Activated naive CD4-positive, alpha-beta T cell treated with anti-CD3 and anti-CD28 coated beads, Interleukin-2, amount 50 U/mL, for 24 hours (primary cell): Measurements from ENCODE around the gene RAX2.
A peak's percentile ranks its signal among the peaks of the same experiment; 100 is the strongest.
"Not testable (repeated sequence)": the region's sequence is repeated elsewhere in the genome, so short reads cannot be mapped to it uniquely, and the experiment has no call there.

ENCODE experiments used
- H3K27ac Mint-ChIP-seq: one replicate; pipeline ENCODE4 v1.8.0; 2021; ENCODE audit warnings: mild to moderate bottlenecking, mixed read lengths
- H3K27me3 Mint-ChIP-seq: one replicate; pipeline ENCODE4 v1.8.0; 2021; ENCODE audit warnings: mixed read lengths
- H3K36me3 Mint-ChIP-seq: one replicate; pipeline ENCODE4 v1.8.0; 2021; ENCODE audit warnings: mixed read lengths
- H3K4me1 Mint-ChIP-seq: one replicate; pipeline ENCODE4 v1.8.0; 2021; ENCODE audit warnings: mixed read lengths
- H3K4me3 Mint-ChIP-seq: one replicate; pipeline ENCODE4 v1.8.0; 2021; ENCODE audit warnings: mild to moderate bottlenecking, mixed read lengths
- H3K9me3 Mint-ChIP-seq: one replicate; pipeline ENCODE4 v1.8.0; 2021; ENCODE audit warnings: mixed read lengths

The RAX2 gene

DNA sequence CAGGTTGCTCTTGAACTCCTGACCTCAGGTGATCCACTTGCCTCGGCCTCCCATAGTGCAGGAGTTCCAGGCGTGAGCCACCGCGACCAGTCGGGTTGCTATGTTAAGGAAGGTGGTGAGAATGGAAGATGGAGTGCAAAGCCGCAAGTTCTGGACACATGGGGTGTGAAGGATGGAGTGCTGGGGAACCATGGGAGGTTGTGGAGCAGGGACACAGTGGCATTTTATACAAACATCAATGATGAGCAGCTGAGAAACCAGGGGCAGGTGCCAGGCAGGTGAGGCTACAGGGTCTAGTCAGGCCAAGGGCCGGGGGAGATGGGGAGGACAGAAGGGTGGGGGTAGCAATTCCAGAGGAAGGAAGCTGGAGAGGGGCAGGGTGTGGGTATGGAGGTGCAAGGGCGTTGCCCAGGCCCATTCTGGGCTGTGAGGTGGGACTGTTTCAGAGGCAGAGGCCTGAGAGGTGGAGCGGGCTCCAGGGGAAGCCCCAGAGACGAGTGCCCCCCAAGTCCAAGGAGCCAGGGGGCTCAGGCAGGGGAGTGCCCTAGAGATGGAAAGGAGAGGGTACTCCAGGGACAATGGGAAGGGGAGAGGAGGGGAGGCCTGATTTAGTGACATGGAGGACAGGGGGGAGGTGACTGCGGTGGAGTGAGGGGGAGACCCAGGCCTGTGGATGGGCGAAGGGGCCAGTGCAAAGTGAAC lies 1.9 kb upstream of the RAX2 start:
- Mint-ChIP-seq H3K27me3 (no peaks in the 10 kb centered on the region), H3K27ac (no peak overlapping the region), H3K36me3 (peaks cover 3% of the 10 kb centered on the region), H3K9me3 (no peaks in the 10 kb centered on the region), H3K4me1 (peaks cover 5% of the 10 kb centered on the region), H3K4me3 (no peak overlapping the region)

GRCh38 chr19:3771000-3771905 lies 775 bp downstream of the RAX2 start:
- H3K4me1 Mint-ChIP-seq: peaks cover 13% of the 10 kb centered on the region
- no peak overlapping the region for H3K27ac Mint-ChIP-seq
- no peaks in the 10 kb centered on the region for H3K9me3 Mint-ChIP-seq
- no peaks in the 10 kb centered on the region for H3K27me3 Mint-ChIP-seq
- peaks cover 6% of the 10 kb centered on the region for H3K36me3 Mint-ChIP-seq
- no peak overlapping the region for H3K4me3 Mint-ChIP-seq

DNA sequence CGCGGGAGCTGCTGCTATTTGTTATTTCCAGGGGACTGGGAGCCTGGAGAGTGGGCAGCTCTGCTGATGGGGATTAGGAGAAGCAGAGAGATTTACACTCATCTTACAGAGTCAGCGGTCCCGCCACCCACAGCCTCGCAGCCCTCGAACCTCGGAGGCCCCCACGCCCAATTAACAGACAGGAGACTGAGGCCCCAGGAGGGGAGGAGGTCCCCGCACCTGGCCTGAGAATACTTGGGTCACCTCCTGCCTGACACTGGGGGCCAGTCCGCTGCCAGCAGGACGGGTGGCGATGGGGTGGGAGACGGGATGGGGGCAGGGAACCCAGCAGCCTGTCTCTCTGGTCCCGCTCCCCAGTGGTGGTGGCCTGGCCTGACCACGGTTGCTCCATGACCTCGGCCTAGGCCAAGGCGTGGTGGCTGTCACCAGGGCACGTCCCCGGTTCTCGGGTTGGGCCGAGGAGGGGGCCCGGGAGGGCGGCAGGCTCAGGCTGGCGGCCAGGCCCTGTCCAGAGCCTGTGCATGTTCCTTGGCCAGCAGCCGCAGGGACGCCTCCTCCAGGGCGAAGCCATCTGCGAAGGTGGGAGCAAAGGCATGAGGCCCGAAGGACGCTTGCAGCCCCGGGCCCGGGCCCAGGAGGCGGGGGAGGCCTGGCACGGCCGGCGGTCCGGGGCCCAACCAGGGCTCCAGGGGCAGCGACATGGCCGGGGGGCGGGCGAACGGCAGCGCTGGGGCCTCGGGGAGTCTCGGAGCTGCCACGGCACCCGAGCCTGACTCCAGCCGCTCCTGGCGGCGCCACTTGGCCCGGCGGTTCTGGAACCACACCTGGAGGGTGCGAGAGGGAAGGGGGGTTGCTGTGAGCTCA lies 1.7 kb downstream of the RAX2 start:
- H3K27me3 Mint-ChIP-seq: no peaks in the 10 kb centered on the region
- H3K4me3 Mint-ChIP-seq: no peak overlapping the region
- H3K27ac Mint-ChIP-seq: no peak overlapping the region
- peaks cover 6% of the 10 kb centered on the region for H3K36me3 Mint-ChIP-seq
- no peaks in the 10 kb centered on the region for H3K9me3 Mint-ChIP-seq
- H3K4me1 Mint-ChIP-seq: peaks cover 14% of the 10 kb centered on the region

DNA sequence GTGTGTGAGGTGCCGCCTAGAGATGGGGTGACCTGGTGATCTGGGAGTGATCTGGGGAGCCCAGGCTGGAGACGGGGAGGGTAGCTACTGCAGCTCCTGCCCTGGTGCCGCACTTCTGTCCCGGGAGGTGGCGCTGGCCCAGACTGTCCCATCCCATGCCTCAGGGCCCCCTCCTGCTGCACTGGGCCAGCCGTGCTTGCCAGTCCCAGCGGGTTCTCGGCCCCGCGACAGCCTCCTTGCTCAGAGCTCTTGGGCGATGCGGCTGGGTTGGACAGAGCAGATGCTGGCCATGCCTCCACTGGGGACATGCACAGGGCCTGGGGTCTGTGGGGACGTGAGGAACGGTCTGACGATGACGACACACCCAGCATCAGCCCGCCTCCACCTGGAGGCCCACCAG lies 2.5 kb downstream of the RAX2 start:
- Mint-ChIP-seq H3K9me3 (no peaks in the 10 kb centered on the region), H3K4me3 (no peak overlapping the region), H3K4me1 (peaks cover 14% of the 10 kb centered on the region), H3K27me3 (no peaks in the 10 kb centered on the region), H3K36me3 (peaks cover 6% of the 10 kb centered on the region), H3K27ac (no peak overlapping the region)

- H3K4me1 Mint-ChIP-seq: peaks cover 14% of the 10 kb centered on the region
- no peak overlapping the region for H3K4me3 Mint-ChIP-seq
- H3K27me3 Mint-ChIP-seq: no peaks in the 10 kb centered on the region
- H3K36me3 Mint-ChIP-seq: peaks cover 6% of the 10 kb centered on the region
- H3K27ac Mint-ChIP-seq: no peak overlapping the region
- no peaks in the 10 kb centered on the region for H3K9me3 Mint-ChIP-seq
Measured at GRCh38 chr19:3768748-3769099, 3.3 kb downstream of the RAX2 start.

- peaks cover 16% of the 10 kb centered on the region for H3K4me1 Mint-ChIP-seq
- no peaks in the 10 kb centered on the region for H3K9me3 Mint-ChIP-seq
- H3K36me3 Mint-ChIP-seq: peaks cover 6% of the 10 kb centered on the region
- peak overlapping the region; percentile 17 for H3K27ac Mint-ChIP-seq
- H3K4me3 Mint-ChIP-seq: no peak overlapping the region
- no peaks in the 10 kb centered on the region for H3K27me3 Mint-ChIP-seq
Measured at GRCh38 chr19:3768015-3768747, 3.8 kb downstream of the RAX2 start.

GRCh38 chr19:3767050-3767449 lies 5.0 kb downstream of the RAX2 start:
- H3K4me1 Mint-ChIP-seq: peaks cover 26% of the 10 kb centered on the region
- H3K36me3 Mint-ChIP-seq: peaks cover 8% of the 10 kb centered on the region
- H3K4me3 Mint-ChIP-seq: no peak overlapping the region
- no peaks in the 10 kb centered on the region for H3K9me3 Mint-ChIP-seq
- no peak overlapping the region for H3K27ac Mint-ChIP-seq
- no peaks in the 10 kb centered on the region for H3K27me3 Mint-ChIP-seq

DNA sequence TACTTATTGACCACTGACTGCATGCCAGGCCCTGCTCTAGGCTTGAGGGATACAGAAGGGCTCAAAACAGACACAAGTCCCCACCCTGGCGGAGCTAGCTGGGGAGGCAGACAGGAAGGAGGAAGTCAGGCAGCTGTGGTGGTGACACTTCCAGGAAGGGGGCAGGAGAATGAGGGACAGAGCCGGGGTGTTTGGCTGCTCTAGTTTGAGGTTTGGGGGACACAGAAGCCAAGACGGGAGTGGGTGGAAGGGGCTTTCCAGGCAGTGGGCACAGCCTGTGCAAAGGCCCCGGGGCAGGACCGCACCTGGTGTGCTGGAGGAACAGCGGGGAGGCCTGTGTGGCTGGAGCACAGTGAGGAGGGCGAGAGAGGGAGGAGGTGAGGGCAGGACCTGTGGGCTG lies 5.5 kb downstream of the RAX2 start:
- peaks cover 32% of the 10 kb centered on the region for H3K4me1 Mint-ChIP-seq
- no peaks in the 10 kb centered on the region for H3K27me3 Mint-ChIP-seq
- H3K27ac Mint-ChIP-seq: peak overlapping the region; percentile 23
- no peak overlapping the region for H3K4me3 Mint-ChIP-seq
- peaks cover 8% of the 10 kb centered on the region for H3K36me3 Mint-ChIP-seq
- H3K9me3 Mint-ChIP-seq: no peaks in the 10 kb centered on the region

GRCh38 chr19:3765757-3766156 lies 6.3 kb downstream of the RAX2 start:
- H3K4me3 Mint-ChIP-seq, H3K27ac Mint-ChIP-seq, H3K9me3 Mint-ChIP-seq, H3K27me3 Mint-ChIP-seq: not testable (repeated sequence)
- Mint-ChIP-seq H3K4me1 (peaks cover 28% of the 10 kb centered on the region), H3K36me3 (peaks cover 12% of the 10 kb centered on the region)

DNA sequence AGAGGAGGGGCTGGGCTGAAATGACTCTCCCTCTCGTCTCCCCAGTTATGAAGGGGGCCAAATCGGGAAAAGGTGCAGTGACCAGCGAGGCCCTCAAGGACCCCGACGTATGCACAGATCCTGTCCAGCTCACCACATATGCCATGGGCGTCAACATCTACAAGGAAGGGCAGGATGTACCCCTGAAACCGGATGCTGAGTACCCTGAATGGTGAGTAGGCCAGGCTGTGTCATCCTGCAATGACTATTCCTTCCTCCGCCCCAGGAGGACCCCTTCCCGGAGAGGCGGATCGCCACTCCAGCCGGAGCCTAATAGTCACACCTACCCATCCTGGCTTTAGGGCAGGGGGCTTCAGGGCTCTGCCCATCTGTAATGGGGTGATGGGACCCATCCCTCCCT lies 6.9 kb downstream of the RAX2 start:
- H3K9me3 Mint-ChIP-seq: no peaks in the 10 kb centered on the region
- H3K4me1 Mint-ChIP-seq: peaks cover 28% of the 10 kb centered on the region
- H3K27me3 Mint-ChIP-seq: no peaks in the 10 kb centered on the region
- H3K27ac Mint-ChIP-seq: no peak overlapping the region
- peaks cover 12% of the 10 kb centered on the region for H3K36me3 Mint-ChIP-seq
- no peak overlapping the region for H3K4me3 Mint-ChIP-seq

DNA sequence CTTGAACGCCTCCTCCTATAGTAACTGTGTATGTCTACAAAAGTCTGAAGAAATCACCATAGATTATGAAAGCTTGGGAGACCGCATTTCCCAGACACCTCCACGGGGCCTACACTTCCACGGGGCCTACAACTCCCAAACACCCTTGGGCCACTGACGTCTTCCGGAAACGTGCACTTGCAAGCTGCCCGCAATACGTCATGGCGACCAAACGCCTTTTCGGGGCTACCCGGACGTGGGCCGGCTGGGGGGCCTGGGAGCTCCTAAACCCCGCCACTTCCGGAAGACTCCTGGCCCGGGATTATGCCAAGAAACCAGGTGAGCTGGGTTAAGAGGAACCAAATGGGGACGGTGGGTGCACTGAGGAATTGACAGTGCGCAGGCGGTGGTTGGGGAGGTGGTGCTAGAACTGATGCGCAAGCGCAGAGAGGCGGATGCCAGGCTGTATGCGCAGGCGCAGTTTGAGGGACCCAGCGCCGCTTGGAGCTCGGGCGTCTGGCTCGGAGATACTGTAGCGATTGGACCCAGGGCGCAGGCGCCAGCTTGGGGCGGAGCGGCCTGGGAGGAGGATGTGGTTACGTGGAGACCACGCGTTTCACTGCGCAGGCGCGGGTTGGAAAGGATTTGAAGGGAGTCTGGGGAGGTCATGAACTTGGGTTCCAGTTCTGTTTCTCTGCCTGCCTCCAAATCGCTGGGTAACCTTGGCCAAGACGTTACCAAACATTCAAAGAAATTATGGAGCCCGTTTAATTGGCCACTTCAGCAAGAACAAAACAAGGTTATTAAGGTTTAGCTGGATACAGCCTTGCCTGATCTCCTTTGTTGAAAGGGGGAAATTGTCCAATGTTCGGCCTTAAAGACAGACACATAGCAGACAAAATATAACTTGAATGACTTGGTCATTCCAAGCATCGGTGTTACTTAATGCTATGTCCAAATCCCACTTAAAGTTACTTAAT lies 9.2 kb downstream of the RAX2 start, which contains the start of gene MRPL54:
Gene MRPL54 (plus strand): TSS at position 182 of the 959 bp plus-strand sequence. CDS start 19 bp downstream, at position 201.
- H3K36me3 Mint-ChIP-seq: peaks cover 7% of the 10 kb centered on the region
- H3K4me1 Mint-ChIP-seq: peaks cover 35% of the 10 kb centered on the region
- H3K4me3 Mint-ChIP-seq: peak within 1 kb of the TSS; percentile 99

GRCh38 chr19:3762130-3762473 lies 9.9 kb downstream of the RAX2 start:
- Mint-ChIP-seq H3K4me1 (peaks cover 35% of the 10 kb centered on the region), H3K4me3 (peak overlapping the region; percentile 99), H3K27ac (peak overlapping the region; percentile 100), H3K36me3 (peaks cover 7% of the 10 kb centered on the region), H3K9me3 (no peaks in the 10 kb centered on the region), H3K27me3 (no peaks in the 10 kb centered on the region)

More for the DNA sequence above, 9.2 kb downstream of the RAX2 start, which contains the start of gene MRPL54:
- Mint-ChIP-seq H3K27me3 (no peaks in the 10 kb centered on the region), H3K27ac (peak within 1 kb of the TSS; percentile 100), H3K9me3 (no peaks in the 10 kb centered on the region)

- no peaks in the 10 kb centered on the region for H3K27me3 Mint-ChIP-seq
- H3K27ac Mint-ChIP-seq: peak within 1 kb of the TSS; percentile 100
- H3K9me3 Mint-ChIP-seq: no peaks in the 10 kb centered on the region
- H3K36me3 Mint-ChIP-seq: peaks cover 6% of the 10 kb centered on the region
- peak within 1 kb of the TSS; percentile 99 for H3K4me3 Mint-ChIP-seq
- H3K4me1 Mint-ChIP-seq: peaks cover 38% of the 10 kb centered on the region
Measured at GRCh38 chr19:3761382-3762129, 10.5 kb downstream of the RAX2 start, which contains the start of gene APBA3. TSS of gene APBA3 (minus strand) at chr19:3761692. CDS start at chr19:3760264, 1,428 bp downstream.
